Right lobe of liver (tissue), 4 donors: ENCODE data around the gene IRX5.

Experiments
- POLR2A ChIP-seq: fragments of 450-650 bp; IDR thresholded peaks from one replicate; pipeline ENCODE4 v1.6.1; 2017; ENCODE audit warnings: antibody characterized with exemption, mild to moderate bottlenecking
- TF ChIP-seq, protein P1 (sequence below), 4 donors: fragments of 200-600 bp in 3 of 4; fragments of 450-650 bp in 1 of 4; IDR thresholded peaks; one replicate each; pipeline versions ENCODE4 v1.5.1 to v1.8.0; 2016 to 2022; ENCODE audit warnings: antibody characterized with exemption in 4 of 4, mild to moderate bottlenecking in 2 of 4
- donor health status: DM: no; HTN: no; CAD: no.
- donor health status: DM: no; HTN: no; CAD: no.
- donor health status: DM: no; HTN: yes; CAD: no.

DNA sequence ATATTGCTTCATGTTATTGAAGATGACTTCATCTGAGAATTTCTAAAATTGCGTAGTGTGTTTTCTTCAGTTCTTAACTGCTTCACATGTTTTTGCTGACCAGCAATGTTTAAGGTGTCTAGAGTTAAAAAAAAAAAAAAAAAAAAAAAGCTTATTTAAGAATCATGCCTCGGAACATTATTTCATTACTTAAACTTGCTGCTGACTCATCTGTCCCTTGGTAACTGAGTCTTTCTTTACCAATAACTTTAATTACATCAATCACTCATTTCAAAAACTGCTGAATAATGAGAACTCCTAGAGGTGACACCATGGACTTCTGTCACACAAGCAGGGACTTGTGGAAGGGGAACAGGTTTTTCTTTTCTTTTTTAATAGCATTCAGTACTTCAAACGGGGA, 16.2 kb downstream of the IRX5 start:
- TF ChIP-seq, protein P1, sequence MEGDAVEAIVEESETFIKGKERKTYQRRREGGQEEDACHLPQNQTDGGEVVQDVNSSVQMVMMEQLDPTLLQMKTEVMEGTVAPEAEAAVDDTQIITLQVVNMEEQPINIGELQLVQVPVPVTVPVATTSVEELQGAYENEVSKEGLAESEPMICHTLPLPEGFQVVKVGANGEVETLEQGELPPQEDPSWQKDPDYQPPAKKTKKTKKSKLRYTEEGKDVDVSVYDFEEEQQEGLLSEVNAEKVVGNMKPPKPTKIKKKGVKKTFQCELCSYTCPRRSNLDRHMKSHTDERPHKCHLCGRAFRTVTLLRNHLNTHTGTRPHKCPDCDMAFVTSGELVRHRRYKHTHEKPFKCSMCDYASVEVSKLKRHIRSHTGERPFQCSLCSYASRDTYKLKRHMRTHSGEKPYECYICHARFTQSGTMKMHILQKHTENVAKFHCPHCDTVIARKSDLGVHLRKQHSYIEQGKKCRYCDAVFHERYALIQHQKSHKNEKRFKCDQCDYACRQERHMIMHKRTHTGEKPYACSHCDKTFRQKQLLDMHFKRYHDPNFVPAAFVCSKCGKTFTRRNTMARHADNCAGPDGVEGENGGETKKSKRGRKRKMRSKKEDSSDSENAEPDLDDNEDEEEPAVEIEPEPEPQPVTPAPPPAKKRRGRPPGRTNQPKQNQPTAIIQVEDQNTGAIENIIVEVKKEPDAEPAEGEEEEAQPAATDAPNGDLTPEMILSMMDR (IDR thresholded peaks at IDR 0.05): no peak
- TF ChIP-seq POLR2A: no peak
